ENCODE measurements around the gene VEGFA.

DNA sequence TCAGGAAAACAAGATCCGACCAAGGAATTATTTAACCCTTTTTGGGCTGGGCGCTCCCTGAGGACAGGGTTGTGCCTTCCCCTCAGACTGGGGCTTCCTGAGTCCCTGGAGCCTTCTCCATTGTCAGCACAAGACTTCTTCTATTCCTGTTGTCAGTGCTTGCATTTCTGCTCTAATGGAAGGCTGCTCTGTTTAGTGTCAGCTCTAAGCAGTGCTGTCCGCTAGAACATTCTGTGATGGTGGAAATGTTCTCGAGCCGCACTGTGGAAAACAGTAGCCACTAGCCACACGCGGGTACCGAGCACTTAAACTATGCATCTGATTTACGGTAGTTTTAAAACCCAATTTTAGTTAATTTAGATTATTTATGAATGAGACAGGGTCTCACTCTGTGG is 64.0 kb downstream of the VEGFA start:
- TF ChIP-seq, protein P1, sequence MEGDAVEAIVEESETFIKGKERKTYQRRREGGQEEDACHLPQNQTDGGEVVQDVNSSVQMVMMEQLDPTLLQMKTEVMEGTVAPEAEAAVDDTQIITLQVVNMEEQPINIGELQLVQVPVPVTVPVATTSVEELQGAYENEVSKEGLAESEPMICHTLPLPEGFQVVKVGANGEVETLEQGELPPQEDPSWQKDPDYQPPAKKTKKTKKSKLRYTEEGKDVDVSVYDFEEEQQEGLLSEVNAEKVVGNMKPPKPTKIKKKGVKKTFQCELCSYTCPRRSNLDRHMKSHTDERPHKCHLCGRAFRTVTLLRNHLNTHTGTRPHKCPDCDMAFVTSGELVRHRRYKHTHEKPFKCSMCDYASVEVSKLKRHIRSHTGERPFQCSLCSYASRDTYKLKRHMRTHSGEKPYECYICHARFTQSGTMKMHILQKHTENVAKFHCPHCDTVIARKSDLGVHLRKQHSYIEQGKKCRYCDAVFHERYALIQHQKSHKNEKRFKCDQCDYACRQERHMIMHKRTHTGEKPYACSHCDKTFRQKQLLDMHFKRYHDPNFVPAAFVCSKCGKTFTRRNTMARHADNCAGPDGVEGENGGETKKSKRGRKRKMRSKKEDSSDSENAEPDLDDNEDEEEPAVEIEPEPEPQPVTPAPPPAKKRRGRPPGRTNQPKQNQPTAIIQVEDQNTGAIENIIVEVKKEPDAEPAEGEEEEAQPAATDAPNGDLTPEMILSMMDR (IDR thresholded peaks at IDR 0.05) = no peak
- TF ChIP-seq POLR2A (IDR thresholded peaks at IDR 0.05) = no peak
